ENCODE results near the gene DCUN1D2.

DNA sequence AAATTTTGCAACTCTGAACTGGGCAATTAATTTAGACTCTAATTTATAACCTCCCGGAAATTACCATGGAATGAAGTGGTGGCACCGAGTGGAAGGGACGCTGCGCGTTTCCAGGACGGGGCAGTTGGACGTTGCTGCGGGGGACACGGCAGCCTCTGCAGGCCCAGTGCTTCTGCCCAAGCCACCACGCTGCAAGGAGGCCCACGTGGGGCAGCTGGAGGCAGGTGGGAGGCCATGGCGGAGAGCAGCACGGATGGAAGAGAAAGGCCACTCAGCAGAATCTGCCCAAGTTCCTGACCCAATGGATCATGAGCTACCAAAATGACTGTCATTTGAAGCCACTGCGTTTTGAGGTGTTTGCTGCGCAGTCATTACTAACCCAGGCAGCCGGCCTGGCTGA is 26.0 kb downstream of the DCUN1D2 start:
- no peak for TF ChIP-seq EZH2 (optimal IDR thresholded peaks at IDR 0.05; ENCODE audit: low read depth, low read length)
- TF ChIP-seq, protein P1, sequence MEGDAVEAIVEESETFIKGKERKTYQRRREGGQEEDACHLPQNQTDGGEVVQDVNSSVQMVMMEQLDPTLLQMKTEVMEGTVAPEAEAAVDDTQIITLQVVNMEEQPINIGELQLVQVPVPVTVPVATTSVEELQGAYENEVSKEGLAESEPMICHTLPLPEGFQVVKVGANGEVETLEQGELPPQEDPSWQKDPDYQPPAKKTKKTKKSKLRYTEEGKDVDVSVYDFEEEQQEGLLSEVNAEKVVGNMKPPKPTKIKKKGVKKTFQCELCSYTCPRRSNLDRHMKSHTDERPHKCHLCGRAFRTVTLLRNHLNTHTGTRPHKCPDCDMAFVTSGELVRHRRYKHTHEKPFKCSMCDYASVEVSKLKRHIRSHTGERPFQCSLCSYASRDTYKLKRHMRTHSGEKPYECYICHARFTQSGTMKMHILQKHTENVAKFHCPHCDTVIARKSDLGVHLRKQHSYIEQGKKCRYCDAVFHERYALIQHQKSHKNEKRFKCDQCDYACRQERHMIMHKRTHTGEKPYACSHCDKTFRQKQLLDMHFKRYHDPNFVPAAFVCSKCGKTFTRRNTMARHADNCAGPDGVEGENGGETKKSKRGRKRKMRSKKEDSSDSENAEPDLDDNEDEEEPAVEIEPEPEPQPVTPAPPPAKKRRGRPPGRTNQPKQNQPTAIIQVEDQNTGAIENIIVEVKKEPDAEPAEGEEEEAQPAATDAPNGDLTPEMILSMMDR (IDR thresholded peaks at IDR 0.05; ENCODE audit: low read length) = no peak
- no peak for TF ChIP-seq EZH2phosphoT487 (IDR thresholded peaks at IDR 0.05; ENCODE audit: low read length)
